G401 (cell line): ENCODE measurements around the gene RASGRF2. TPM values are rescaled to one million over a fixed set of nuclear protein-coding genes. Genes with fewer than 3 reads are reported as not detected.

ENCODE experiments used
- DNase-seq: peaks from one replicate; pipeline ENCODE4 v3.0.0-alpha.2; 2015; ENCODE audit warnings: low spot score
- in situ Hi-C: cut with HindIII; loops from 2 replicates; pipeline ENCODE4 v1.10.0; 2016; ENCODE audit warnings: low sequenced_read_pairs, mixed read lengths
- total RNA-seq: library from RNA; depleted of rRNA; stranded (reverse); fragments of >200 nt; shearing (Covaris generic); gene quantifications from 2 replicates; pipeline ENCODE4 v1.2.3, GENCODE V29; 2014

Gene RASGRF2
- total RNA-seq, 1 experiment from 2014 or later = not detected

GRCh38 chr5:81180780-81181460 lies 220.8 kb downstream of the RASGRF2 start:
- in situ Hi-C loops = no loop called here
- no peak for DNase-seq

GRCh38 chr5:81181576-81182316 lies 221.6 kb downstream of the RASGRF2 start:
- in situ Hi-C loops = no loop called here
- DNase-seq = no peak

GRCh38 chr5:81182396-81183390 lies 222.5 kb downstream of the RASGRF2 start:
- in situ Hi-C loops = no loop called here
- DNase-seq = no peak

- no peak for DNase-seq
- in situ Hi-C loops = no loop called here
Measured at GRCh38 chr5:81183811-81184748, 223.9 kb downstream of the RASGRF2 start.

GRCh38 chr5:81184749-81185110 lies 224.6 kb downstream of the RASGRF2 start:
- no peak for DNase-seq
- in situ Hi-C loops = no loop called here

- in situ Hi-C loops = no loop called here
- DNase-seq = no peak
Measured at GRCh38 chr5:81187885-81188284, 227.7 kb downstream of the RASGRF2 start.

- in situ Hi-C loops = no loop called here
- no peak for DNase-seq
Measured at GRCh38 chr5:81188962-81189361, 228.8 kb downstream of the RASGRF2 start.

GRCh38 chr5:81189875-81190498 lies 229.8 kb downstream of the RASGRF2 start:
- no peak for DNase-seq
- in situ Hi-C loops = no loop called here

GRCh38 chr5:81191726-81192372 lies 231.7 kb downstream of the RASGRF2 start:
- in situ Hi-C loops = no loop called here
- DNase-seq = no peak

GRCh38 chr5:81192373-81192750 lies 232.2 kb downstream of the RASGRF2 start:
- DNase-seq = no peak
- in situ Hi-C loops = no loop called here

GRCh38 chr5:81194633-81195334 lies 234.6 kb downstream of the RASGRF2 start:
- in situ Hi-C loops = no loop called here
- peak; percentile 74 for DNase-seq

- in situ Hi-C loops = no loop called here
- peak; percentile 34 for DNase-seq
Measured at GRCh38 chr5:81195335-81195929, 235.3 kb downstream of the RASGRF2 start.

- no peak for DNase-seq
- in situ Hi-C loops = no loop called here
Measured at GRCh38 chr5:81202655-81203054, 242.5 kb downstream of the RASGRF2 start.

GRCh38 chr5:81203729-81204128 lies 243.6 kb downstream of the RASGRF2 start:
- DNase-seq = no peak
- in situ Hi-C loops = no loop called here

GRCh38 chr5:81204205-81204604 lies 244.0 kb downstream of the RASGRF2 start:
- in situ Hi-C loops = no loop called here
- DNase-seq = no peak

GRCh38 chr5:81205058-81205457 lies 244.9 kb downstream of the RASGRF2 start:
- in situ Hi-C loops = no loop called here
- DNase-seq = no peak

- DNase-seq = no peak
- in situ Hi-C loops = no loop called here
Measured at GRCh38 chr5:81207009-81207408, 246.8 kb downstream of the RASGRF2 start.
